Upper lobe of right lung (tissue), 1 donor: ENCODE data around the gene ZFHX2. TPM values are rescaled to one million over a fixed set of nuclear protein-coding genes. Genes with fewer than 3 reads are reported as not detected.
A peak's percentile ranks its signal among the peaks of the same experiment; 100 is the strongest.

Experiments
- ATAC-seq: fragments of 200-7000 bp; cut with Tn5 transposase; one replicate; pipeline ENCODE4 v1.9.1; 2020; ENCODE audit warnings: mild to moderate bottlenecking, moderate library complexity
- DNase-seq: peaks from one replicate; pipeline ENCODE4 v3.0.0-alpha.2; 2020
- H3K27ac ChIP-seq: fragments of 200-600 bp; one replicate; pipeline ENCODE4 v1.8.0; 2022
- H3K27me3 ChIP-seq: fragments of 200-600 bp; one replicate; pipeline ENCODE4 v1.8.0; 2022; ENCODE audit warnings: mild to moderate bottlenecking
- H3K36me3 ChIP-seq: fragments of 200-600 bp; one replicate; pipeline ENCODE4 v1.8.0; 2022
- H3K4me1 ChIP-seq: fragments of 200-600 bp; one replicate; pipeline ENCODE4 v1.8.0; 2022
- H3K4me3 ChIP-seq: fragments of 200-600 bp; one replicate; pipeline ENCODE4 v1.8.0; 2022; ENCODE audit warnings: mild to moderate bottlenecking
- H3K9me3 ChIP-seq: fragments of 200-600 bp; one replicate; pipeline ENCODE4 v1.8.0; 2022
- intact Hi-C: fragments of 100-400 bp; cut with DNase I; formaldehyde crosslinking; loops from one replicate; pipeline ENCODE4 v1.11.0; 2022
- total RNA-seq: library from RNA; stranded (reverse); fragmentation: NEBNext Ultra II Directional; extraction: Animal tissue kit (Norgen Biotek cat#: 25700); gene quantifications from one replicate; pipeline ENCODE4 v1.2.1, GENCODE V29; 2021
- TF ChIP-seq, protein P1 (sequence below): fragments of 200-600 bp; IDR thresholded peaks from one replicate; pipeline ENCODE4 v1.8.0; 2022; ENCODE audit warnings: antibody characterized with exemption
- donor health status: DM: no; HTN: yes; CAD: no; lungs with severe emphysema.

The ZFHX2 gene
- total RNA-seq, 1 donor from 2014 or later = 2.3 TPM

DNA sequence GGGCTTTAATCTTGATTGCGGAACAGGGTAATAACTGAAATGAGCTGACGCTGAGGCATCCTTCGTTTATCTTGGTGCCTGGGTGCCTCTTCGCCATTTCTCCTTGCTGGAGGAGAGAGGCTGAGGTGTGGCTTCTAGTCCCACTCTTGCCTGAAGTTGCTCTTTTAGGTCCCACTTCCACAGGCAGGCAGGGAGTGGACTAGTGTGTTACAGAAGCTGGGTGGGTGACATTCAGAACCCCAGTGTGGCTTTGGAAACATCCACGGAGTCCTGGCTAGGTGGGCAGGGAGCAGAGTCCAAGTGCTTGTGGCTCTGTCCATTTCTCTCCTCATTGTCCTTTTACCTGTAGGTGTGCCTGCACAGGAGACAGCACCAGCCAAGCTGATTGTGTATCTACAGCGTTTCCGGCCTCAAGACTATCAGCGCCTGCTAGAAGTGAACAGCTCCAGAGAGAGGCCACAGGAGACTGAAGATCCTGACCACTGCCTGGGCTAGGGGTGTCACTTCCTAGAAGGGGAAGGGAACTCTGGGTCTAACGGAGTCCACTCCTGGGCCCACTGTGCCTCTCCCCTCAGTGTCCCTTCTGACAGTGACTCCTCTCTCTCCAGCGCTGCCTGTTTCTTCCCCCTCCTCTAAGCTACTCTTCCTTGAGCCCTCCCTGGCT, 6.9 kb upstream of the ZFHX2 start:
- ATAC-seq (no peak), DNase-seq (no peak)
- H3K9me3 ChIP-seq = no peaks in the 10 kb centered on the region
- intact Hi-C loops = no loop called here
- no peak overlapping the region for H3K4me3 ChIP-seq
- H3K36me3 ChIP-seq = peaks cover 44% of the 10 kb centered on the region
- no peak overlapping the region for H3K27ac ChIP-seq
- TF ChIP-seq, protein P1, sequence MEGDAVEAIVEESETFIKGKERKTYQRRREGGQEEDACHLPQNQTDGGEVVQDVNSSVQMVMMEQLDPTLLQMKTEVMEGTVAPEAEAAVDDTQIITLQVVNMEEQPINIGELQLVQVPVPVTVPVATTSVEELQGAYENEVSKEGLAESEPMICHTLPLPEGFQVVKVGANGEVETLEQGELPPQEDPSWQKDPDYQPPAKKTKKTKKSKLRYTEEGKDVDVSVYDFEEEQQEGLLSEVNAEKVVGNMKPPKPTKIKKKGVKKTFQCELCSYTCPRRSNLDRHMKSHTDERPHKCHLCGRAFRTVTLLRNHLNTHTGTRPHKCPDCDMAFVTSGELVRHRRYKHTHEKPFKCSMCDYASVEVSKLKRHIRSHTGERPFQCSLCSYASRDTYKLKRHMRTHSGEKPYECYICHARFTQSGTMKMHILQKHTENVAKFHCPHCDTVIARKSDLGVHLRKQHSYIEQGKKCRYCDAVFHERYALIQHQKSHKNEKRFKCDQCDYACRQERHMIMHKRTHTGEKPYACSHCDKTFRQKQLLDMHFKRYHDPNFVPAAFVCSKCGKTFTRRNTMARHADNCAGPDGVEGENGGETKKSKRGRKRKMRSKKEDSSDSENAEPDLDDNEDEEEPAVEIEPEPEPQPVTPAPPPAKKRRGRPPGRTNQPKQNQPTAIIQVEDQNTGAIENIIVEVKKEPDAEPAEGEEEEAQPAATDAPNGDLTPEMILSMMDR = no peak
- H3K4me1 ChIP-seq = peaks cover 19% of the 10 kb centered on the region
- H3K27me3 ChIP-seq = no peaks in the 10 kb centered on the region

DNA sequence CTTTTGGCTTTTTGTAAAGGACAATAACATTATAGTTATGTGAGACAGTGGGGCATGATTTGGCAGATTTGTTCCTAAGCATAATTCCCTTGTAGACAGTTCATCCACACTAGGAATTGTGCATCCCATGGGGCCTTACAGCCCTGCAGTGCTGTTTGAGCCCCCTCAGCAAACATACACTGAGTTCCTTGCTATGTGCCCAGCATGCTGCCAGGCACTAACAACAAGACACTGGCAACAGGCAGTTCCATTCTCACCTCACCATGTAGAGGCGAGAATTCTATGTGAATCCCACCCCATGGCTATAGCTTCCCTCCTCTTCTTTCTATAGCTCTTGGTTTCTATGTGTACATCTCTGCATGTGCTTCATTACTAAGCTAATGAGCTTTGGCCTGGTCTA, 6.4 kb upstream of the ZFHX2 start:
- peaks cover 39% of the 10 kb centered on the region for H3K36me3 ChIP-seq
- intact Hi-C loops = no loop called here
- no peaks in the 10 kb centered on the region for H3K9me3 ChIP-seq
- H3K27ac ChIP-seq = no peak overlapping the region
- H3K4me3 ChIP-seq = no peak overlapping the region
- DNase-seq (no peak), ATAC-seq (no peak)
- peaks cover 19% of the 10 kb centered on the region for H3K4me1 ChIP-seq
- no peaks in the 10 kb centered on the region for H3K27me3 ChIP-seq
- TF ChIP-seq, protein P1 = no peak

DNA sequence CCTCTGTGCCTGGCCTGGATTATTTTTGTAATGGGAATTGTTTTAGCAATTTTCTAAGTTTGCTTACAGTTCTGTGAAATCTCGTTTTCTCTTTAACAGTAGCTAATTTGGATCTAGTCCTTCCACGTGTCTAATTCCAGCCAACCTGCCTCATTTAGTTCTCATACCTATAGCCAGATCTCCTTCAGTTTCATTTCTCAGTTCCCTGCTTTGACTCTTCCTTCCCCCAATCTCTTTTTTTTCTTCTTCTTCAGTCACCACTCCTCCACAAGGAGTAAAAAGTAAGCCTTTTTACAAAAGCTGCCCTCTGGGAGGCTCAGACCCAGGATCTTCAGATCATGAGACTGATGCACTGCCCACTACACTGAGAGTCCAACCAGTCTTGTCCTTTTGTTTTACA, 6.0 kb upstream of the ZFHX2 start:
- H3K4me1 ChIP-seq = peaks cover 19% of the 10 kb centered on the region
- H3K27ac ChIP-seq = no peak overlapping the region
- H3K4me3 ChIP-seq = no peak overlapping the region
- TF ChIP-seq, protein P1 = no peak
- H3K27me3 ChIP-seq = no peaks in the 10 kb centered on the region
- DNase-seq (no peak), ATAC-seq (no peak)
- H3K36me3 ChIP-seq = peaks cover 36% of the 10 kb centered on the region
- intact Hi-C loops = no loop called here
- H3K9me3 ChIP-seq = no peaks in the 10 kb centered on the region

DNA sequence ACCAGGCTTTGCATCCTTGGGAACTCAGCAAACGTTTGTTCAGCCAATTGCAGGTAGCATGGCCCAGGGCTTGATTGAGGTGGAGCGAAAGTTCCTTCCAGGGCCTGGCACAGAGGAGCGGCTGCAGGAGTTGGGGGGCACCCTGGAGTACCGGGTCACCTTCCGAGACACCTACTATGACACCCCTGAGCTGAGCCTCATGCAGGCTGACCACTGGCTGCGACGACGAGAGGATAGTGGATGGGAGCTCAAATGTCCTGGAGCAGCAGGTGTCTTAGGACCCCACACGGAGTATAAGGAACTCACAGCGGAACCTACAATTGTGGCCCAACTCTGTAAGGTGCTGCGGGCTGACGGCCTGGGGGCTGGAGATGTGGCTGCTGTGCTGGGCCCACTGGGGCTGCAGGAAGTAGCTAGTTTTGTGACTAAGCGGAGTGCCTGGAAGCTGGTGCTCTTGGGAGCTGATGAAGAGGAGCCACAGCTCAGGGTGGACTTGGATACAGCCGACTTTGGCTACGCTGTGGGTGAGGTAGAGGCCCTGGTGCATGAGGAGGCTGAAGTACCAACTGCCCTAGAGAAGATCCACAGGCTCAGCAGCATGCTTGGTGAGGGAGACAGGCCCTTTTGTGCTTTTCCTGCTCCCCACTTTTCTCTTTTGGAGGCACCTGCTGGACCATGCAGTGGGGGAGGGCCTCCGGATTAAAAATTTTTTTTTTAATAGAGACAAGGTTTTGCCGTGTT, 5.3 kb upstream of the ZFHX2 start:
- H3K4me3 ChIP-seq = peak overlapping the region; percentile 81
- H3K27ac ChIP-seq = peak overlapping the region; percentile 98
- no peaks in the 10 kb centered on the region for H3K27me3 ChIP-seq
- ATAC-seq (no peak), DNase-seq (no peak)
- H3K9me3 ChIP-seq = no peaks in the 10 kb centered on the region
- H3K36me3 ChIP-seq = peaks cover 29% of the 10 kb centered on the region
- H3K4me1 ChIP-seq = peaks cover 17% of the 10 kb centered on the region
- intact Hi-C loops = no loop called here
- TF ChIP-seq, protein P1 = no peak

DNA sequence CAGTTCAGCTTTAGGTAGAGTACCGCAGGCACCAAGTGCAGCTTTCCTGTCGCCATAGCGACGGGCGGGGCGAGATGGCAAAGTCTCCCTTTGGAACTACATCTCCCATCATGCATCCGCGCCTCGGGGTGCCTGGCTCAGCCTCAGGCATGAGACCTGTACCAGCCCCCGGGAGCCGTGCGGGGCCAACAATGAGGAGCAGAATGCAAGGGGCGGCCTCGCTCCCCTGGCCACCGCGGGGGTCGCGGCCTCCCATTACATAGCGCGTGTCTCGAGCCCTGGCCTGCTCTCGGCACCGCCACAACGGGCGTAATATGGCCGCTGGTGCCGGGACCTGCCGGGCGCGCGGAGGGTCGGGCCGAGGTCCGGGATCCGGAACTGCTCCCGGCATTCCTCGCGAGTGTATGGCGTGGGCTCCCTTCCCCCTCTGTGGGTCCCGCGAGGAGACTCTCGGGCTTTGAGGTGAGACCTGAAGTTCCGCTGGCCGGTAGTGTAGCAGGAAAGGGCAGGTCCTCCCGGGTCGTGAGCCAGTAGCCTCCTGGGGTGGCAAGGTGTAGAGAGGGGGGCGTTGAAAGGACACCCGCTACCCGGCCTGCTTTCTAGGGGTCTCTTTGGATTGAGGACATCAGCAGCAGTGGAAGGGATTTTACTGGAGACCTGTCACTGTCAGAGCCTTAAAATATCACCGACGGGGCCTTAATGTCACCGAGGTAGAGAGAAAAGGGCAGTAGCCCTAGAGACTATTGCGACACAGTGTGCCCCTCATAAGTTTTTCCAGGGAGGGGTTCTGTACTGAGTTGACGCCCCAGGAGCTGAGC, 4.5 kb upstream of the ZFHX2 start, which contains the start of gene THTPA:
TSS of gene THTPA (plus strand) at position 390 of the 818 bp plus-strand sequence. CDS start 487 bp downstream, outside the sequence.
- Histone ChIP-seq H3K27me3 (no peaks in the 10 kb centered on the region), H3K4me1 (peaks cover 17% of the 10 kb centered on the region), H3K36me3 (peaks cover 22% of the 10 kb centered on the region), H3K4me3 (peak within 1 kb of the TSS; percentile 81), H3K9me3 (no peaks in the 10 kb centered on the region), H3K27ac (peak within 1 kb of the TSS; percentile 98)
- ATAC-seq (peak; percentile 96), DNase-seq (peak; percentile 98)
- intact Hi-C loops = no loop called here
- TF ChIP-seq, protein P1 = no peak
